Erythroblast (primary cell): ENCODE data around the gene FHIP1B.

Source experiments
- GATA1 ChIP-seq: IDR thresholded peaks from 2 replicates; pipeline ENCODE4 v1.6.1; 2011; ENCODE audit warnings: low read depth, mild to moderate bottlenecking, control low read depth, low read length, moderate library complexity
- POLR2A ChIP-seq: IDR thresholded peaks from 2 replicates; pipeline ENCODE4 v1.6.1; 2011; ENCODE audit warnings: mild to moderate bottlenecking, low read length

DNA sequence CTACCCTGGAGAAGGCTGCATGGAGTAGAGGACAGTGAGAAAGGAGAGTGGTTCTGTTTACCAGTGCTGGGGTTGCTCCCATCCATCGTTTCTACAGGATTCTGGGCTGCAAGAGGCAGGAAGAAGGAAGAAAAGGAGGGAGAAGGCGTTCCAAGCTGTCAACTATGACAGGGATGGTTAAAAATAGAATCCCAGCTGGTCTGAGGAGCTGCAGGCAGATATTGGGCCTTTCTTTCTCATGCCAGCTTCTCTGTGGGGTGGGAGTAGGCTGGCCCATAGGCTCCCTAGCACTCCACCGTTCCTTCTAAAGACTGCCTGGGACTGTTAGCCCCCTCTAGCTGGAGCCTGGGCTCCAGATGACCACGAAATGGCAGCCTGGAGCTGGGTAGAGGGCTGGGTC, 38.8 kb upstream of the FHIP1B start:
- TF ChIP-seq POLR2A (no peak), GATA1 (no peak)
